ENCODE measurements around the gene GRPR.

GRCh38 chrX:16119353-16120220 is 3.8 kb upstream of the GRPR start:
- TF ChIP-seq CTCF (IDR thresholded peaks at IDR 0.05) (no peak), POLR2A (IDR thresholded peaks at IDR 0.05) (no peak)
